OCI-LY1 (cell line): ENCODE results near the gene MAVS.

Experiments used
- EZH2 ChIP-seq: fragments of 200-600 bp; sonication (generic), shearing (Covaris generic); IDR thresholded peaks from 2 replicates; pipeline ENCODE4 v1.8.0; 2017; ENCODE audit warnings: borderline replicate concordance, mixed run types, mild to moderate bottlenecking, antibody characterized with exemption, low read length, moderate library complexity, mixed read lengths
- TF ChIP-seq, protein P1 (sequence below): fragments of 200-600 bp; sonication (generic), shearing (Covaris generic); IDR thresholded peaks from 2 replicates; pipeline ENCODE4 v1.5.1; 2017; ENCODE audit warnings: mild to moderate bottlenecking, antibody characterized with exemption, low read length, moderate library complexity, mixed read lengths

DNA sequence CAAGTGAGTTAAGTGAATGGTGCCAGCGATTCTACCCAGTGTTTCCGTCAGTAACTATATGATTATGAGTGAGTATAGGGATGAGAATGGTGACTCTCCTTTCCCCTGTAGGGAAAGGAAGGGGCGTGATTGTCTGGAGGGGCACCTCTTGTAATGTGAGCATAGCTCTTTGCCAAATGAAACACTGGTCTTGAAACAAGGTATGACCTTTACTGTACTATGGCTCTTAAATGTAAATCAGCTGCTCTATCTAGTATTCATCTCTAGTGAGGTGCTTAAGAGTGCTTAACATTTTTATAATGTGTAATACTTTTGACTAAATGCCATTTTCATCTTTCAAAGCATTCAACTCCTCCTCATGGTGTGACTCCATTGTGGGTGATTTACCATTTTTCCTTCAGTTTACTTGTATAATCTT, 53.6 kb downstream of the MAVS start:
- TF ChIP-seq, protein P1, sequence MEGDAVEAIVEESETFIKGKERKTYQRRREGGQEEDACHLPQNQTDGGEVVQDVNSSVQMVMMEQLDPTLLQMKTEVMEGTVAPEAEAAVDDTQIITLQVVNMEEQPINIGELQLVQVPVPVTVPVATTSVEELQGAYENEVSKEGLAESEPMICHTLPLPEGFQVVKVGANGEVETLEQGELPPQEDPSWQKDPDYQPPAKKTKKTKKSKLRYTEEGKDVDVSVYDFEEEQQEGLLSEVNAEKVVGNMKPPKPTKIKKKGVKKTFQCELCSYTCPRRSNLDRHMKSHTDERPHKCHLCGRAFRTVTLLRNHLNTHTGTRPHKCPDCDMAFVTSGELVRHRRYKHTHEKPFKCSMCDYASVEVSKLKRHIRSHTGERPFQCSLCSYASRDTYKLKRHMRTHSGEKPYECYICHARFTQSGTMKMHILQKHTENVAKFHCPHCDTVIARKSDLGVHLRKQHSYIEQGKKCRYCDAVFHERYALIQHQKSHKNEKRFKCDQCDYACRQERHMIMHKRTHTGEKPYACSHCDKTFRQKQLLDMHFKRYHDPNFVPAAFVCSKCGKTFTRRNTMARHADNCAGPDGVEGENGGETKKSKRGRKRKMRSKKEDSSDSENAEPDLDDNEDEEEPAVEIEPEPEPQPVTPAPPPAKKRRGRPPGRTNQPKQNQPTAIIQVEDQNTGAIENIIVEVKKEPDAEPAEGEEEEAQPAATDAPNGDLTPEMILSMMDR = no peak
- TF ChIP-seq EZH2 = no peak
